HepG2 (cell line): Measurements from ENCODE around the gene PCSK6. TPM values are rescaled to one million over a fixed set of nuclear protein-coding genes. Genes with fewer than 3 reads are reported as not detected.
A peak's percentile ranks its signal among the peaks of the same experiment; 100 is the strongest.

Experiments used
- BRD4 ChIP-seq: sonication (generic); formaldehyde crosslinking; IDR thresholded peaks from 2 replicates; pipeline ENCODE4 v1.4.0; 2020; ENCODE audit warnings: missing genetic modification reagents
- CREB1 ChIP-seq, 2 experiments: fragments of 450-650 bp in 1 of 2; IDR thresholded peaks; 2 replicates each; pipeline ENCODE4 v1.6.1; 2016 to 2017; ENCODE audit warnings: control low read depth in 1 of 2, mild to moderate bottlenecking in 1 of 2, missing compliant biosample characterization in 1 of 2, missing genetic modification characterization in 1 of 2
- EHMT2 ChIP-seq: fragments of 200-600 bp; sonication (generic); IDR thresholded peaks from 2 replicates; pipeline ENCODE4 v1.7.0; 2017; ENCODE audit warnings: antibody characterized with exemption, low read depth, low read length, borderline replicate concordance
- MAFG ChIP-seq: sonication (generic); formaldehyde crosslinking; IDR thresholded peaks from 2 replicates; pipeline ENCODE4 v1.5.1; 2020; ENCODE audit warnings: mild to moderate bottlenecking, missing genetic modification reagents
- NFATC3 ChIP-seq: sonication (generic); formaldehyde crosslinking; IDR thresholded peaks from 2 replicates; pipeline ENCODE4 v1.5.1; 2020; ENCODE audit warnings: mild to moderate bottlenecking, missing genetic modification reagents
- NFKBIZ ChIP-seq: IDR thresholded peaks from 2 replicates; pipeline ENCODE4 v1.6.1; 2018; ENCODE audit warnings: missing genetic modification reagents, missing compliant biosample characterization
- NFYB ChIP-seq: sonication (generic); formaldehyde crosslinking; IDR thresholded peaks from 2 replicates; pipeline ENCODE4 v1.4.0; 2020; ENCODE audit warnings: missing genetic modification reagents
- NRL ChIP-seq: sonication (generic); formaldehyde crosslinking; IDR thresholded peaks from 2 replicates; pipeline ENCODE4 v1.5.0; 2020; ENCODE audit warnings: missing genetic modification reagents, mild to moderate bottlenecking, moderate library complexity, borderline replicate concordance
- SMAD3 ChIP-seq: sonication (generic); formaldehyde crosslinking; IDR thresholded peaks from 2 replicates; pipeline ENCODE4 v1.4.0; 2020; ENCODE audit warnings: missing genetic modification reagents
- TRIM24 ChIP-seq: sonication (generic); formaldehyde crosslinking; IDR thresholded peaks from 2 replicates; pipeline ENCODE4 v1.8.0; 2022; ENCODE audit warnings: mild to moderate bottlenecking, missing genetic modification reagents
- ZBTB1 ChIP-seq: sonication (generic); formaldehyde crosslinking; IDR thresholded peaks from 2 replicates; pipeline ENCODE4 v1.4.0; 2020; ENCODE audit warnings: missing genetic modification reagents, borderline replicate concordance
- ZBTB20 ChIP-seq: sonication (generic); formaldehyde crosslinking; IDR thresholded peaks from 2 replicates; pipeline ENCODE4 v1.8.1; 2023; ENCODE audit warnings: missing genetic modification reagents, low read depth, mild to moderate bottlenecking, borderline replicate concordance
- ZFP36 ChIP-seq: fragments of 150-350 bp; IDR thresholded peaks from 2 replicates; pipeline ENCODE4 v1.6.1; 2018; ENCODE audit warnings: borderline replicate concordance, low read length, low read depth; ENCODE audit not compliant: partially characterized antibody
- ZFP62 ChIP-seq: sonication (generic); formaldehyde crosslinking; IDR thresholded peaks from 2 replicates; pipeline ENCODE4 v1.4.0; 2020; ENCODE audit warnings: missing genetic modification reagents
- ZNF230 ChIP-seq: sonication (generic); formaldehyde crosslinking; IDR thresholded peaks from 2 replicates; pipeline ENCODE4 v1.4.0; 2020; ENCODE audit warnings: mild to moderate bottlenecking, missing genetic modification reagents
- ZNF382 ChIP-seq: sonication (generic); formaldehyde crosslinking; IDR thresholded peaks from 2 replicates; pipeline ENCODE4 v1.5.0; 2020; ENCODE audit warnings: missing genetic modification reagents, mild to moderate bottlenecking, borderline replicate concordance
- ZNF44 ChIP-seq: sonication (generic); formaldehyde crosslinking; IDR thresholded peaks from 2 replicates; pipeline ENCODE4 v1.5.1; 2020; ENCODE audit warnings: mild to moderate bottlenecking, missing genetic modification reagents
- ZNF496 ChIP-seq: sonication (generic); formaldehyde crosslinking; IDR thresholded peaks from 2 replicates; pipeline ENCODE4 v1.8.1; 2023; ENCODE audit warnings: mild to moderate bottlenecking, moderate library complexity, missing genetic modification reagents; ENCODE audit not compliant: insufficient replicate concordance
- ZNF558 ChIP-seq: sonication (generic); formaldehyde crosslinking; IDR thresholded peaks from 2 replicates; pipeline ENCODE4 v1.9.0; 2022; ENCODE audit warnings: mild to moderate bottlenecking, missing genetic modification reagents, borderline replicate concordance
- ZNF563 ChIP-seq: sonication (generic); formaldehyde crosslinking; IDR thresholded peaks from 2 replicates; pipeline ENCODE4 v1.8.0; 2022; ENCODE audit warnings: mild to moderate bottlenecking, moderate library complexity, missing genetic modification reagents
- ZNF670 ChIP-seq: sonication (generic); formaldehyde crosslinking; IDR thresholded peaks from 2 replicates; pipeline ENCODE4 v1.8.0; 2022; ENCODE audit warnings: mild to moderate bottlenecking, missing genetic modification reagents, borderline replicate concordance
- ZNF781 ChIP-seq: sonication (generic); formaldehyde crosslinking; IDR thresholded peaks from 2 replicates; pipeline ENCODE4 v1.5.1; 2020; ENCODE audit warnings: borderline replicate concordance, mild to moderate bottlenecking, missing genetic modification reagents; ENCODE audit errors: not compliant biosample characterization
- polyA plus RNA-seq, 8 experiments: library from polyadenylated mRNA; depleted of rRNA in 3 of 8; stranded (reverse) in 7 of 8; unstranded in 1 of 8; fragments of >200 nt; fragmentation: Illumina TruSeq in 4 of 8; extraction: Trizol in 4 of 8; gene quantifications; 2 replicates each; pipeline versions ENCODE4 v1.2.1 to v1.2.3, GENCODE V29; 2011 to 2016; ENCODE audit warnings: low read depth in 4 of 8, missing spikeins in 1 of 8, mixed read lengths in 1 of 8; ENCODE audit not compliant: insufficient read depth in 1 of 8
- total RNA-seq, 5 experiments: library from RNA; depleted of rRNA; stranded (reverse); fragments of >200 nt; fragmentation: Illumina TruSeq; extraction: Trizol; gene quantifications; 2 replicates each; pipeline ENCODE4 v1.2.3, GENCODE V29; 2016; ENCODE audit warnings: low read depth in 1 of 5
- TF ChIP-seq, protein P1 (sequence below), 2 experiments: fragments of 450-650 bp in 1 of 2; sonication (generic) in 1 of 2; formaldehyde crosslinking; IDR thresholded peaks; 2 replicates each; pipeline versions ENCODE4 v1.5.0 to v1.8.0; 2020 to 2022; ENCODE audit warnings: mild to moderate bottlenecking in 1 of 2, missing genetic modification reagents in 1 of 2
- TF ChIP-seq, protein P2 (sequence below): sonication (generic); formaldehyde crosslinking; IDR thresholded peaks from 2 replicates; pipeline ENCODE4 v1.4.0; 2020; ENCODE audit warnings: missing genetic modification reagents

PCSK6 gene
- total and polyA plus RNA-seq, 2 of the 13 experiments (the other 11 are each of a cell fraction or from before 2014, with no cell fraction given) = 56.5 to 155 TPM

DNA sequence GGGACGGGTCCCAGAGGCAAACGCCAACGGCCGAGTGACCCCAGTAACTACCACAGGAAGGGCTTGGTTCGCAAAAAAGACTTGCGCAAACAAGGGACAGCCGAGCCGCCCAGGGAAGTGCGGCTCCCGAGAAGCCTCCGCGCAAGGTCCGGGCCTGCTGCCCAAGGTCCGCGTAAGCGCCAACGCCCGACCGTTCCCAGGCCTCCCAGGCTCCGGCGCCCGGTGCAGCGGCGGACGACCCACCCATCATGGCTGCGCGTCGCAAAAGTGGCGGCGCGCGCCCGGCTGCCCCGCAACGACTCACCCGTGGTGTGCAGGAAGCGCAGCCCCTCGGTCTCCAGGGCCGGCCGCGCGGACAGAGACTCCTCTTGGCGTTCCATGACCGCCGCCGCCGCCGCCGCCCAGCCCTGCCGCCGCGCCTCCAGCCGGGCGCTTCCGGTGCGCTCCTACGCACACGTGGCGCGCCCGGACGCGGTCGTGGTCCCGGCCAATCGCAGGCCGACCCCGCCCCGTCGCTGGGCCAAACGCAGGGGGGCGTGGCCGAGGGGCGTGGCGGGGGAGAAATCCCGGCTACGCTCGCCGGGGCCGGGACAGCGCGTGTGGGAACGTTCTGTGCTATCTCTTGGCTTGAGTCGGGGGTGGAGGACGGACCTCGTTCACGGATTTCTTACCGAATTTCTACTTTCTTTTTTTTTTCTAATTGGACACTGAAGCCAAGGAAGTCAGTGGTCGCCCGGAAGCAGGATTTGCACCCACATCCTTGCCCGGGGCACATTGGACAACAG is 212.3 kb downstream of the PCSK6 start, which contains the start of gene SELENOS (continued):
- TF ChIP-seq, protein P1, sequence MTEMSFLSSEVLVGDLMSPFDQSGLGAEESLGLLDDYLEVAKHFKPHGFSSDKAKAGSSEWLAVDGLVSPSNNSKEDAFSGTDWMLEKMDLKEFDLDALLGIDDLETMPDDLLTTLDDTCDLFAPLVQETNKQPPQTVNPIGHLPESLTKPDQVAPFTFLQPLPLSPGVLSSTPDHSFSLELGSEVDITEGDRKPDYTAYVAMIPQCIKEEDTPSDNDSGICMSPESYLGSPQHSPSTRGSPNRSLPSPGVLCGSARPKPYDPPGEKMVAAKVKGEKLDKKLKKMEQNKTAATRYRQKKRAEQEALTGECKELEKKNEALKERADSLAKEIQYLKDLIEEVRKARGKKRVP (CRISPR knock-in tag; IDR thresholded peaks at IDR 0.05) = no peak; a peak in 1 of 4 replicates
- TF ChIP-seq ZNF563 (CRISPR knock-in tag) (peak; percentile 73; the same call in 1 of the 2 replicates), ZNF781 (CRISPR knock-in tag) (no peak), ZFP36 (no peak), ZNF44 (CRISPR knock-in tag) (no peak; the same call in 1 of the 2 replicates), MAFG (CRISPR knock-in tag) (no peak), NFYB (peak; percentile 76), NRL (CRISPR knock-in tag) (no peak; the same call in 1 of the 2 replicates), ZNF670 (CRISPR knock-in tag) (no peak), TRIM24 (CRISPR knock-in tag) (no peak), CREB1 (IDR thresholded peaks at IDR 0.05) (peak; percentile 64; the same call in 1 of the 2 replicates), CREB1 (CRISPR knock-in tag; IDR thresholded peaks at IDR 0.05) (no peak), EHMT2 (no peak), ZNF230 (CRISPR knock-in tag) (0 out of 2 replicates have a peak, but pooled peaks have one; percentile 77), ZBTB20 (CRISPR knock-in tag) (no peak), ZNF496 (no peak), NFATC3 (CRISPR knock-in tag) (no peak), ZFP62 (no peak), NFKBIZ (no peak), ZBTB1 (CRISPR knock-in tag) (no peak), BRD4 (CRISPR knock-in tag) (peak; percentile 81), ZNF558 (CRISPR knock-in tag) (no peak), ZNF382 (CRISPR knock-in tag) (no peak), SMAD3 (CRISPR knock-in tag) (no peak)
- TF ChIP-seq, protein P2, sequence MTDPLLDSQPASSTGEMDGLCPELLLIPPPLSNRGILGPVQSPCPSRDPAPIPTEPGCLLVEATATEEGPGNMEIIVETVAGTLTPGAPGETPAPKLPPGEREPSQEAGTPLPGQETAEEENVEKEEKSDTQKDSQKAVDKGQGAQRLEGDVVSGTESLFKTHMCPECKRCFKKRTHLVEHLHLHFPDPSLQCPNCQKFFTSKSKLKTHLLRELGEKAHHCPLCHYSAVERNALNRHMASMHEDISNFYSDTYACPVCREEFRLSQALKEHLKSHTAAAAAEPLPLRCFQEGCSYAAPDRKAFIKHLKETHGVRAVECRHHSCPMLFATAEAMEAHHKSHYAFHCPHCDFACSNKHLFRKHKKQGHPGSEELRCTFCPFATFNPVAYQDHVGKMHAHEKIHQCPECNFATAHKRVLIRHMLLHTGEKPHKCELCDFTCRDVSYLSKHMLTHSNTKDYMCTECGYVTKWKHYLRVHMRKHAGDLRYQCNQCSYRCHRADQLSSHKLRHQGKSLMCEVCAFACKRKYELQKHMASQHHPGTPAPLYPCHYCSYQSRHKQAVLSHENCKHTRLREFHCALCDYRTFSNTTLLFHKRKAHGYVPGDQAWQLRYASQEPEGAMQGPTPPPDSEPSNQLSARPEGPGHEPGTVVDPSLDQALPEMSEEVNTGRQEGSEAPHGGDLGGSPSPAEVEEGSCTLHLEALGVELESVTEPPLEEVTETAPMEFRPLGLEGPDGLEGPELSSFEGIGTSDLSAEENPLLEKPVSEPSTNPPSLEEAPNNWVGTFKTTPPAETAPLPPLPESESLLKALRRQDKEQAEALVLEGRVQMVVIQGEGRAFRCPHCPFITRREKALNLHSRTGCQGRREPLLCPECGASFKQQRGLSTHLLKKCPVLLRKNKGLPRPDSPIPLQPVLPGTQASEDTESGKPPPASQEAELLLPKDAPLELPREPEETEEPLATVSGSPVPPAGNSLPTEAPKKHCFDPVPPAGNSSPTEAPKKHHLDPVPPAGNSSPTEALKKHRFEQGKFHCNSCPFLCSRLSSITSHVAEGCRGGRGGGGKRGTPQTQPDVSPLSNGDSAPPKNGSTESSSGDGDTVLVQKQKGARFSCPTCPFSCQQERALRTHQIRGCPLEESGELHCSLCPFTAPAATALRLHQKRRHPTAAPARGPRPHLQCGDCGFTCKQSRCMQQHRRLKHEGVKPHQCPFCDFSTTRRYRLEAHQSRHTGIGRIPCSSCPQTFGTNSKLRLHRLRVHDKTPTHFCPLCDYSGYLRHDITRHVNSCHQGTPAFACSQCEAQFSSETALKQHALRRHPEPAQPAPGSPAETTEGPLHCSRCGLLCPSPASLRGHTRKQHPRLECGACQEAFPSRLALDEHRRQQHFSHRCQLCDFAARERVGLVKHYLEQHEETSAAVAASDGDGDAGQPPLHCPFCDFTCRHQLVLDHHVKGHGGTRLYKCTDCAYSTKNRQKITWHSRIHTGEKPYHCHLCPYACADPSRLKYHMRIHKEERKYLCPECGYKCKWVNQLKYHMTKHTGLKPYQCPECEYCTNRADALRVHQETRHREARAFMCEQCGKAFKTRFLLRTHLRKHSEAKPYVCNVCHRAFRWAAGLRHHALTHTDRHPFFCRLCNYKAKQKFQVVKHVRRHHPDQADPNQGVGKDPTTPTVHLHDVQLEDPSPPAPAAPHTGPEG (CRISPR knock-in tag) = peak; percentile 82
